PC-3 (cell line): ENCODE data around the gene SLC1A3. TPM values are rescaled to one million over a fixed set of nuclear protein-coding genes. Genes with fewer than 3 reads are reported as not detected.

Experiments
- ATAC-seq: fragments of 200-7000 bp; cut with Tn5 transposase; 2 replicates; pipeline ENCODE4 v1.9.1; 2020; ENCODE audit warnings: mild to moderate bottlenecking, moderate library complexity
- BruUV-seq: library from RNA; stranded (reverse); fragments of 400-500 nt; replicated peaks from 2 replicates; lab custom pipeline; 2021; lab: Mats Ljungman, UMichigan
- CTCF ChIA-PET: fragments of 300-600 bp; sonication (Branson Sonifier 250); formaldehyde crosslinking; loops from one replicate; lab custom pipeline; 2022; ENCODE audit warnings: antibody characterized with exemption; lab: Charles Lee
- POLR2A ChIA-PET: fragments of 300-600 bp; sonication (Branson Sonifier 250); formaldehyde crosslinking; loops from one replicate; lab custom pipeline; 2022; ENCODE audit warnings: antibody characterized with exemption; ENCODE audit not compliant: unreplicated experiment; lab: Charles Lee
- DNase-seq: peaks from one replicate; pipeline ENCODE4 v3.0.0-alpha.2; 2015
- H2AFZ ChIP-seq: fragments of 300-600 bp; sonication (generic); 2 replicates; pipeline ENCODE4 v1.6.0; 2016; ENCODE audit warnings: antibody characterized with exemption, low read length
- H3F3A ChIP-seq: fragments of 300-600 bp; sonication (generic); one replicate; pipeline ENCODE4 v1.6.0; 2017; ENCODE audit warnings: antibody characterized with exemption, low read length, control low read depth, mild to moderate bottlenecking; ENCODE audit not compliant: unreplicated experiment
- H3K27ac ChIP-seq: fragments of 300-600 bp; sonication (generic); 2 replicates; pipeline ENCODE4 v1.5.1; 2016; ENCODE audit warnings: mild to moderate bottlenecking, low read length
- H3K27me3 ChIP-seq: fragments of 300-600 bp; sonication (generic); 2 replicates; pipeline ENCODE4 v1.6.1; 2016; ENCODE audit warnings: low read length, mixed read lengths
- H3K36me3 ChIP-seq: fragments of 300-600 bp; sonication (generic); 2 replicates; pipeline ENCODE4 v1.6.1; 2016; ENCODE audit warnings: low read depth, mixed run types, low read length, mixed read lengths
- H3K4me1 ChIP-seq: fragments of 300-600 bp; sonication (generic); 2 replicates; pipeline ENCODE4 v1.5.1; 2016; ENCODE audit warnings: low read length; ENCODE audit not compliant: insufficient read depth
- H3K4me2 ChIP-seq: fragments of 300-600 bp; sonication (generic); 2 replicates; pipeline ENCODE4 v1.6.0; 2016; ENCODE audit warnings: low read length
- H3K4me3 ChIP-seq: fragments of 300-600 bp; sonication (generic); 2 replicates; pipeline ENCODE4 v1.5.1; 2016; ENCODE audit warnings: mild to moderate bottlenecking, low read length, mixed read lengths
- H3K79me2 ChIP-seq: fragments of 300-600 bp; sonication (generic); 2 replicates; pipeline ENCODE4 v1.6.1; 2017; ENCODE audit warnings: low read length, mixed read lengths
- H3K9ac ChIP-seq: fragments of 300-600 bp; sonication (generic); 2 replicates; pipeline ENCODE4 v1.6.0; 2016; ENCODE audit warnings: mild to moderate bottlenecking, low read length
- H3K9me2 ChIP-seq: fragments of 300-600 bp; sonication (generic); replicated peaks from 2 replicates; pipeline ENCODE4 v1.6.1; 2016; ENCODE audit warnings: mixed run types, low read length, mixed read lengths
- H3K9me3 ChIP-seq: fragments of 300-600 bp; sonication (generic); 2 replicates; pipeline ENCODE4 v1.6.1; 2016; ENCODE audit warnings: low read length, mixed read lengths
- H4K20me1 ChIP-seq: fragments of 300-600 bp; sonication (generic); 2 replicates; pipeline ENCODE4 v1.6.1; 2016; ENCODE audit warnings: low read length, mixed read lengths
- EZH2 ChIP-seq: fragments of 300-600 bp; sonication (generic); IDR thresholded peaks from one replicate; pipeline ENCODE4 v1.6.1; 2017; ENCODE audit warnings: antibody characterized with exemption, mild to moderate bottlenecking, low read length; ENCODE audit not compliant: unreplicated experiment
- EZH2phosphoT487 ChIP-seq: fragments of 300-600 bp; sonication (generic); IDR thresholded peaks from 2 replicates; pipeline ENCODE4 v1.6.1; 2018; ENCODE audit warnings: mild to moderate bottlenecking, antibody characterized with exemption, low read length, borderline replicate concordance
- intact Hi-C: fragments of 100-400 bp; cut with micrococcal nuclease; formaldehyde crosslinking; loops from 2 replicates; pipeline ENCODE4 v1.9.0; 2023
- total RNA-seq: library from RNA; depleted of rRNA; stranded (reverse); fragments of >200 nt; gene quantifications from 2 replicates; pipeline ENCODE4 v1.2.3, GENCODE V29; 2014
- TF ChIP-seq, protein P1 (sequence below): fragments of 300-600 bp; sonication (generic); conservative IDR thresholded peaks from 2 replicates; pipeline ENCODE4 v1.5.1; 2017; ENCODE audit warnings: antibody characterized with exemption, low read depth, mild to moderate bottlenecking, low read length

The SLC1A3 gene
- total RNA-seq, 1 experiment from 2014 or later: 24.7 TPM

GRCh38 chr5:36691226-36691625 is 84.8 kb downstream of the SLC1A3 start:
- H3K9me3 ChIP-seq: no peaks in the 10 kb centered on the region
- H3K27me3 ChIP-seq: no peaks in the 10 kb centered on the region
- H3K27ac ChIP-seq: no peak overlapping the region
- no peak overlapping the region for H3K4me3 ChIP-seq
- no peaks in the 10 kb centered on the region for H3K79me2 ChIP-seq
- POLR2A ChIA-PET: no interaction called here
- H3K4me1 ChIP-seq: peaks cover 8% of the 10 kb centered on the region; the same call in 1 of the 2 replicates
- no peaks in the 10 kb centered on the region for H3K36me3 ChIP-seq
- ATAC-seq (no peak), DNase-seq (no peak)
- TF ChIP-seq, protein P1, sequence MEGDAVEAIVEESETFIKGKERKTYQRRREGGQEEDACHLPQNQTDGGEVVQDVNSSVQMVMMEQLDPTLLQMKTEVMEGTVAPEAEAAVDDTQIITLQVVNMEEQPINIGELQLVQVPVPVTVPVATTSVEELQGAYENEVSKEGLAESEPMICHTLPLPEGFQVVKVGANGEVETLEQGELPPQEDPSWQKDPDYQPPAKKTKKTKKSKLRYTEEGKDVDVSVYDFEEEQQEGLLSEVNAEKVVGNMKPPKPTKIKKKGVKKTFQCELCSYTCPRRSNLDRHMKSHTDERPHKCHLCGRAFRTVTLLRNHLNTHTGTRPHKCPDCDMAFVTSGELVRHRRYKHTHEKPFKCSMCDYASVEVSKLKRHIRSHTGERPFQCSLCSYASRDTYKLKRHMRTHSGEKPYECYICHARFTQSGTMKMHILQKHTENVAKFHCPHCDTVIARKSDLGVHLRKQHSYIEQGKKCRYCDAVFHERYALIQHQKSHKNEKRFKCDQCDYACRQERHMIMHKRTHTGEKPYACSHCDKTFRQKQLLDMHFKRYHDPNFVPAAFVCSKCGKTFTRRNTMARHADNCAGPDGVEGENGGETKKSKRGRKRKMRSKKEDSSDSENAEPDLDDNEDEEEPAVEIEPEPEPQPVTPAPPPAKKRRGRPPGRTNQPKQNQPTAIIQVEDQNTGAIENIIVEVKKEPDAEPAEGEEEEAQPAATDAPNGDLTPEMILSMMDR: no peak
- no peak for TF ChIP-seq EZH2
- no peak for TF ChIP-seq EZH2phosphoT487
- intact Hi-C loops: loop anchor here (10.0 kb wide), 1 partner anchor 516 kb away; no protein-coding TSS in a partner anchor
- H3F3A ChIP-seq: no peaks in the 10 kb centered on the region
- H3K9ac ChIP-seq: no peak overlapping the region
- peak overlapping the region; percentile 98; the same call in 1 of the 2 replicates for H3K4me2 ChIP-seq
- no peaks in the 10 kb centered on the region for H4K20me1 ChIP-seq
- no TSS peak for BruUV-seq
- H2AFZ ChIP-seq: no peak overlapping the region
- CTCF ChIA-PET: interaction anchor here (1.3 to 2.5 kb wide), 2 partner anchors 27 to 276 kb away, joined by 3 to 30 read pairs; no protein-coding TSS in a partner anchor
- no peaks in the 10 kb centered on the region for H3K9me2 ChIP-seq

DNA sequence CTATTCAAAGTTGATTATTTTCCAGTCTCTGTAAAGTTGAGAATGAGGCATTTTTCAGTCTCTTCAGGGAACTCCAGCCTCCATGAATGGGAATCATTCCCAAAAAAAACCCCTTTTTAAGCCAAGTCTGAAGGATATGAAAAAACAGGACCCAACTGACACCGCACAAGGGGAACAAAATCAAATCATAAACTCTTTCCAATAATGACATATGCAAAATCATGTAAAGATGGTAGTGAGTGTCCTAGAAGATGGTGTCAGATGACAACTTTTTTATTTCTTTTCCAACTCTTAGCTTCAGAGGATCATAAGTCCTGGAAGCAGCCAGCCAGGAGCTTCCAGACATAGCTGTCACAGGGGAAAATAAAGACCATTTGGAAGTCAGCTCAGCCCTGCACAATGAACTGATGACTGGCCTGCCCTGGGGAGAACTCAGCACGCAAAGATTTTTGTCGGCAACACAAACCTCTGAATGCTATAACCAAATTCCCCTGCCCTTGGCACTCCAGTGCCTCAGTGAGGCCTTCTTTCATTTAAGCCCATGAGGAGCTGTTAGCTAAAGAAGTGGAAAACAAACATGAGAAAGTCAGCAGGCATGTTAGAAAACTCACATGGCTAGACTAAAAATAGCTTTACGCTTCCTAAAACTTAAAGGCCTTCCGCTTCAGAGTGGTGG is 85.4 kb downstream of the SLC1A3 start:
- Histone ChIP-seq H3K27ac (no peak overlapping the region), H3F3A (no peaks in the 10 kb centered on the region), H3K4me1 (peaks cover 8% of the 10 kb centered on the region; the same call in 1 of the 2 replicates), H3K4me3 (no peak overlapping the region), H3K4me2 (no peak overlapping the region), H2AFZ (no peak overlapping the region), H3K9me3 (no peaks in the 10 kb centered on the region), H3K9me2 (no peaks in the 10 kb centered on the region), H3K79me2 (no peaks in the 10 kb centered on the region), H3K36me3 (no peaks in the 10 kb centered on the region), H3K9ac (no peak overlapping the region), H3K27me3 (no peaks in the 10 kb centered on the region), H4K20me1 (no peaks in the 10 kb centered on the region)
- CTCF ChIA-PET: interaction anchor here (2.5 kb wide), 1 partner anchor 277 kb away, joined by 30 read pairs; no protein-coding TSS in a partner anchor
- POLR2A ChIA-PET: no interaction called here
- ATAC-seq: no peak
- TF ChIP-seq EZH2 (no peak), EZH2phosphoT487 (no peak)
- TF ChIP-seq, protein P1: no peak
- no peak for DNase-seq
- BruUV-seq: no TSS peak
- intact Hi-C loops: loop anchor here (10.0 kb wide), 1 partner anchor 517 kb away; no protein-coding TSS in a partner anchor
